HepG2 (cell line): ENCODE data around the gene LOC128125822.

Source experiments
- ATF5 ChIP-seq: sonication (generic); formaldehyde crosslinking; IDR thresholded peaks from 2 replicates; pipeline ENCODE4 v1.4.0; 2020; ENCODE audit warnings: mild to moderate bottlenecking, low read depth, missing genetic modification reagents
- CBX5 ChIP-seq: sonication (generic); formaldehyde crosslinking; IDR thresholded peaks from 2 replicates; pipeline ENCODE4 v1.4.0; 2020; ENCODE audit warnings: missing genetic modification reagents, borderline replicate concordance
- FLYWCH1 ChIP-seq: sonication (generic); formaldehyde crosslinking; IDR thresholded peaks from 2 replicates; pipeline ENCODE4 v1.8.1; 2023; ENCODE audit warnings: mild to moderate bottlenecking, missing genetic modification reagents
- GRHL1 ChIP-seq: sonication (generic); formaldehyde crosslinking; conservative IDR thresholded peaks from 2 replicates; pipeline ENCODE4 v1.8.0; 2022; ENCODE audit warnings: missing genetic modification reagents
- MTF1 ChIP-seq: sonication (generic); formaldehyde crosslinking; IDR thresholded peaks from 2 replicates; pipeline ENCODE4 v1.5.0; 2020; ENCODE audit warnings: missing genetic modification reagents
- NBN ChIP-seq: fragments of 450-650 bp; conservative IDR thresholded peaks from 2 replicates; pipeline ENCODE4 v1.6.1; 2017
- PAX8 ChIP-seq: sonication (generic); formaldehyde crosslinking; IDR thresholded peaks from 2 replicates; pipeline ENCODE4 v1.8.0; 2022; ENCODE audit warnings: mild to moderate bottlenecking, missing genetic modification reagents, borderline replicate concordance
- TCF7L2 ChIP-seq: IDR thresholded peaks from 2 replicates; pipeline ENCODE4 v1.6.1; 2011; ENCODE audit warnings: mild to moderate bottlenecking, low read depth, low read length, moderate library complexity
- TEAD2 ChIP-seq: sonication (generic); formaldehyde crosslinking; IDR thresholded peaks from 2 replicates; pipeline ENCODE4 v1.9.0; 2021; ENCODE audit warnings: missing genetic modification reagents
- TEAD3 ChIP-seq: optimal IDR thresholded peaks from 2 replicates; pipeline ENCODE3; 2016; ENCODE audit warnings: borderline replicate concordance
- ZBTB33 ChIP-seq: sonication (generic); formaldehyde crosslinking; IDR thresholded peaks from 2 replicates; pipeline ENCODE4 v1.4.0; 2020; ENCODE audit warnings: missing genetic modification reagents
- ZFP62 ChIP-seq: sonication (generic); formaldehyde crosslinking; IDR thresholded peaks from 2 replicates; pipeline ENCODE4 v1.4.0; 2020; ENCODE audit warnings: missing genetic modification reagents
- ZMYM2 ChIP-seq: sonication (generic); formaldehyde crosslinking; IDR thresholded peaks from 2 replicates; pipeline ENCODE4 v1.8.0; 2022; ENCODE audit warnings: mild to moderate bottlenecking, missing genetic modification reagents
- ZNF12 ChIP-seq: sonication (generic); formaldehyde crosslinking; IDR thresholded peaks from 2 replicates; pipeline ENCODE4 v1.5.0; 2020; ENCODE audit warnings: missing genetic modification reagents
- ZNF253 ChIP-seq: sonication (generic); formaldehyde crosslinking; IDR thresholded peaks from 2 replicates; pipeline ENCODE4 v1.8.0; 2022; ENCODE audit warnings: mild to moderate bottlenecking, missing genetic modification reagents, borderline replicate concordance
- ZNF292 ChIP-seq: sonication (generic); formaldehyde crosslinking; IDR thresholded peaks from 2 replicates; pipeline ENCODE4 v1.8.1; 2022; ENCODE audit warnings: mild to moderate bottlenecking, low read depth, missing genetic modification reagents, borderline replicate concordance
- ZNF343 ChIP-seq: sonication (generic); formaldehyde crosslinking; IDR thresholded peaks from 2 replicates; pipeline ENCODE4 v1.4.0; 2020; ENCODE audit warnings: mild to moderate bottlenecking, missing genetic modification reagents
- ZNF383 ChIP-seq: sonication (generic); formaldehyde crosslinking; IDR thresholded peaks from 2 replicates; pipeline ENCODE4 v1.4.0; 2020; ENCODE audit warnings: missing genetic modification reagents, mild to moderate bottlenecking, borderline replicate concordance
- ZNF496 ChIP-seq: sonication (generic); formaldehyde crosslinking; IDR thresholded peaks from 2 replicates; pipeline ENCODE4 v1.8.1; 2023; ENCODE audit warnings: mild to moderate bottlenecking, moderate library complexity, missing genetic modification reagents; ENCODE audit not compliant: insufficient replicate concordance
- ZNF674 ChIP-seq: sonication (generic); formaldehyde crosslinking; IDR thresholded peaks from 2 replicates; pipeline ENCODE4 v1.5.0; 2020; ENCODE audit warnings: low read depth, mild to moderate bottlenecking, missing genetic modification reagents
- ZNF770 ChIP-seq: sonication (generic); formaldehyde crosslinking; IDR thresholded peaks from 2 replicates; pipeline ENCODE4 v1.5.0; 2020; ENCODE audit warnings: mild to moderate bottlenecking, missing genetic modification reagents
- ZNF776 ChIP-seq: sonication (generic); formaldehyde crosslinking; IDR thresholded peaks from 2 replicates; pipeline ENCODE4 v1.4.0; 2020; ENCODE audit warnings: mild to moderate bottlenecking, missing genetic modification reagents
- ZNF782 ChIP-seq: sonication (generic); formaldehyde crosslinking; IDR thresholded peaks from 2 replicates; pipeline ENCODE4 v1.4.0; 2020; ENCODE audit warnings: missing genetic modification reagents, mild to moderate bottlenecking, borderline replicate concordance
- ZNF891 ChIP-seq: sonication (generic); formaldehyde crosslinking; IDR thresholded peaks from 2 replicates; pipeline ENCODE4 v1.5.0; 2020; ENCODE audit warnings: mild to moderate bottlenecking, missing genetic modification reagents

The LOC128125822 gene

GRCh38 chr6:63598049-63599036 lies 26.1 kb downstream of the LOC128125822 start (continued):
- TF ChIP-seq ZNF12, result peak; percentile 56; the same call in 1 of the 2 replicates
- no peak; the same call in 1 of the 2 replicates for TF ChIP-seq MTF1 (CRISPR knock-in tag)
- no peak for TF ChIP-seq ZNF891 (CRISPR knock-in tag)
- TF ChIP-seq NBN, result no peak
- TF ChIP-seq ZNF674 (CRISPR knock-in tag), result no peak
- no peak for TF ChIP-seq ZNF343
- TF ChIP-seq ZMYM2 (CRISPR knock-in tag), result no peak
- no peak for TF ChIP-seq FLYWCH1 (CRISPR knock-in tag)
- peak; percentile 78 for TF ChIP-seq TEAD3 (CRISPR knock-in tag)
- TF ChIP-seq ZNF253 (CRISPR knock-in tag), result no peak
- TF ChIP-seq ZNF292 (CRISPR knock-in tag), result peak; percentile 62; the same call in 1 of the 2 replicates
- TF ChIP-seq ZNF383 (CRISPR knock-in tag), result no peak
- no peak for TF ChIP-seq PAX8
- TF ChIP-seq ZNF496 (CRISPR knock-in tag), result no peak
- peak; percentile 27; the same call in 1 of the 2 replicates for TF ChIP-seq ZBTB33
- no peak for TF ChIP-seq GRHL1
- no peak for TF ChIP-seq ZNF782 (CRISPR knock-in tag)
- TF ChIP-seq TCF7L2, result no peak
- TF ChIP-seq TEAD2 (CRISPR knock-in tag), result no peak
- no peak for TF ChIP-seq ATF5 (CRISPR knock-in tag)
- no peak for TF ChIP-seq ZFP62 (CRISPR knock-in tag)
- no peak for TF ChIP-seq ZNF776 (CRISPR knock-in tag)
- TF ChIP-seq CBX5 (CRISPR knock-in tag), result peak; percentile 84
- no peak for TF ChIP-seq ZNF770 (CRISPR knock-in tag)
